GM23338 (cell line): Measurements from ENCODE around the gene TOX4. TPM values are rescaled to one million over a fixed set of nuclear protein-coding genes. Genes with fewer than 3 reads are reported as not detected.
A peak's percentile ranks its signal among the peaks of the same experiment; 100 is the strongest.

Experiments
- ATAC-seq: fragments of 200-7000 bp; cut with Tn5 transposase; 3 replicates; pipeline ENCODE4 v1.9.1; 2020
- DNase-seq: peaks from one replicate; pipeline ENCODE4 v3.0.0-alpha.2; 2015; ENCODE audit warnings: low spot score
- H2AFZ ChIP-seq: fragments of 200-600 bp; sonication (generic); 2 replicates; pipeline ENCODE4 v1.8.0; 2016; ENCODE audit warnings: antibody characterized with exemption, mild to moderate bottlenecking, moderate library complexity
- H3F3A ChIP-seq: fragments of 200-600 bp; sonication (generic); replicated peaks from 2 replicates; pipeline ENCODE4 v1.8.0; 2017; ENCODE audit warnings: antibody characterized with exemption, mixed run types, low read depth
- H3K27ac ChIP-seq: fragments of 200-600 bp; sonication (generic); 2 replicates; pipeline ENCODE4 v1.6.1; 2016; ENCODE audit warnings: low read depth
- H3K27me3 ChIP-seq: fragments of 200-600 bp; sonication (generic); 2 replicates; pipeline ENCODE4 v1.8.0; 2016; ENCODE audit warnings: mild to moderate bottlenecking, mixed run types, moderate library complexity; ENCODE audit not compliant: insufficient read depth
- H3K36me3 ChIP-seq: fragments of 200-600 bp; sonication (generic); 2 replicates; pipeline ENCODE4 v1.8.0; 2016; ENCODE audit warnings: mild to moderate bottlenecking; ENCODE audit not compliant: insufficient read depth
- H3K4me1 ChIP-seq: fragments of 200-600 bp; sonication (generic); 2 replicates; pipeline ENCODE4 v1.8.0; 2016; ENCODE audit warnings: mild to moderate bottlenecking, moderate library complexity; ENCODE audit not compliant: insufficient read depth
- H3K4me2 ChIP-seq: fragments of 200-600 bp; sonication (generic); 2 replicates; pipeline ENCODE4 v1.7.1; 2017; ENCODE audit warnings: mixed run types
- H3K4me3 ChIP-seq: fragments of 200-600 bp; sonication (generic); 2 replicates; pipeline ENCODE4 v1.6.1; 2016; ENCODE audit warnings: mixed run types
- H3K79me2 ChIP-seq: fragments of 200-600 bp; sonication (generic); replicated peaks from 2 replicates; pipeline ENCODE4 v1.8.0; 2017; ENCODE audit warnings: mild to moderate bottlenecking; ENCODE audit not compliant: insufficient read depth
- H3K9me2 ChIP-seq: fragments of 200-600 bp; sonication (generic); 2 replicates; pipeline ENCODE4 v1.8.0; 2017; ENCODE audit not compliant: insufficient read depth
- H4K20me1 ChIP-seq: fragments of 200-600 bp; sonication (generic); replicated peaks from 2 replicates; pipeline ENCODE4 v1.8.0; 2017; ENCODE audit warnings: mild to moderate bottlenecking; ENCODE audit not compliant: insufficient read depth
- H3K27ac Mint-ChIP-seq: 2 replicates; pipeline ENCODE4 v1.8.0; 2020; ENCODE audit warnings: inconsistent platforms, mild to moderate bottlenecking, moderate library complexity, mixed read lengths
- H3K27me3 Mint-ChIP-seq: 3 replicates; pipeline ENCODE4 v1.8.0; 2022; ENCODE audit warnings: low read depth, mild to moderate bottlenecking, moderate library complexity, mixed read lengths, inconsistent platforms; ENCODE audit not compliant: insufficient read depth, poor library complexity
- H3K36me3 Mint-ChIP-seq: 3 replicates; pipeline ENCODE4 v1.8.0; 2021; ENCODE audit warnings: low read depth, mild to moderate bottlenecking, inconsistent platforms, moderate library complexity, mixed read lengths
- H3K4me1 Mint-ChIP-seq: 3 replicates; pipeline ENCODE4 v1.8.0; 2020; ENCODE audit warnings: mild to moderate bottlenecking, inconsistent platforms, mixed read lengths
- H3K4me3 Mint-ChIP-seq: 3 replicates; pipeline ENCODE4 v1.8.0; 2021; ENCODE audit warnings: moderate library complexity, mild to moderate bottlenecking, inconsistent platforms, mixed read lengths
- H3K9me3 Mint-ChIP-seq: 3 replicates; pipeline ENCODE4 v1.8.0; 2020; ENCODE audit warnings: moderate library complexity, mild to moderate bottlenecking, inconsistent platforms, mixed read lengths
- CREB1 ChIP-seq: fragments of 250-450 bp; sonication (Bioruptor Pico); IDR thresholded peaks from 2 replicates; pipeline ENCODE4 v1.5.0; 2020; ENCODE audit warnings: low read depth, mild to moderate bottlenecking, moderate library complexity
- CTCF ChIP-seq, 2 experiments: fragments of 200-600 bp in 1 of 2; sonication (generic) in 1 of 2; conservative IDR thresholded peaks; 2 replicates each; pipeline versions ENCODE4 v1.5.1 to v1.6.1; 2016 to 2017; ENCODE audit warnings: antibody characterized with exemption in 2 of 2, low read depth in 2 of 2, mild to moderate bottlenecking in 2 of 2, moderate library complexity in 1 of 2
- ETS1 ChIP-seq: IDR thresholded peaks from 2 replicates; pipeline ENCODE4 v1.6.1; 2016; ENCODE audit warnings: antibody characterized with exemption
- EZH2 ChIP-seq: fragments of 200-600 bp; sonication (generic); IDR thresholded peaks from one replicate; pipeline ENCODE4 v1.8.0; 2017; ENCODE audit warnings: antibody characterized with exemption, mild to moderate bottlenecking, low read depth; ENCODE audit not compliant: unreplicated experiment
- EZH2phosphoT487 ChIP-seq: fragments of 200-600 bp; sonication (generic); IDR thresholded peaks from one replicate; pipeline ENCODE4 v1.8.1; 2018; ENCODE audit warnings: antibody characterized with exemption; ENCODE audit not compliant: unreplicated experiment
- JUNB ChIP-seq: IDR thresholded peaks from one replicate; pipeline ENCODE4 v1.6.1; 2016; ENCODE audit warnings: antibody characterized with exemption; ENCODE audit not compliant: unreplicated experiment
- NANOG ChIP-seq: IDR thresholded peaks from 2 replicates; pipeline ENCODE4 v1.6.1; 2016; ENCODE audit warnings: antibody characterized with exemption, borderline replicate concordance
- POLR2AphosphoS5 ChIP-seq: IDR thresholded peaks from 2 replicates; pipeline ENCODE4 v1.6.1; 2016; ENCODE audit warnings: antibody characterized with exemption, low read depth
- REST ChIP-seq: IDR thresholded peaks from one replicate; pipeline ENCODE4 v1.6.1; 2018; ENCODE audit warnings: antibody characterized with exemption; ENCODE audit not compliant: unreplicated experiment
- STAT1 ChIP-seq: IDR thresholded peaks from one replicate; pipeline ENCODE4 v1.6.1; 2016; ENCODE audit warnings: antibody characterized with exemption; ENCODE audit not compliant: unreplicated experiment
- ZNF114 ChIP-seq: fragments of 250-450 bp; sonication (Bioruptor Pico); IDR thresholded peaks from 2 replicates; pipeline ENCODE4 v1.5.0; 2020; ENCODE audit warnings: mild to moderate bottlenecking, moderate library complexity
- ZNF331 ChIP-seq: fragments of 250-450 bp; sonication (Bioruptor Pico); IDR thresholded peaks from 2 replicates; pipeline ENCODE4 v1.5.0; 2020; ENCODE audit warnings: low read depth, mild to moderate bottlenecking, moderate library complexity
- ZNF462 ChIP-seq: fragments of 250-450 bp; sonication (Bioruptor Pico); IDR thresholded peaks from 2 replicates; pipeline ENCODE4 v1.5.0; 2020; ENCODE audit warnings: mild to moderate bottlenecking, moderate library complexity
- polyA plus RNA-seq: library from polyadenylated mRNA; unstranded; fragments of >200 nt; fragmentation: Nextera tagmentation; extraction: Ambion mirVana; gene quantifications from 2 replicates; pipeline ENCODE4 v1.2.1, GENCODE V29; 2016
- total RNA-seq: library from RNA; depleted of rRNA; stranded (reverse); fragments of >200 nt; shearing (Covaris generic); gene quantifications from 2 replicates; pipeline ENCODE4 v1.2.3, GENCODE V29; 2014

TOX4 gene
- total and polyA plus RNA-seq, 2 experiments from 2014 or later, result 45.6 to 72.8 TPM

- no peak overlapping the region for H2AFZ ChIP-seq
- ATAC-seq (peak; percentile 5; the same call in 2 of the 3 replicates), DNase-seq (peak; percentile 44)
- H3K27ac ChIP-seq, result peak overlapping the region; percentile 84
- Mint-ChIP-seq H3K36me3 (peaks cover 14% of the 10 kb centered on the region), H3K9me3 (no peaks in the 10 kb centered on the region; the same call in 1 of the 3 replicates), H3K4me1 (peaks cover 47% of the 10 kb centered on the region), H3K27me3 (peaks cover 31% of the 10 kb centered on the region), H3K27ac (peak overlapping the region; percentile 90), H3K4me3 (peak overlapping the region; percentile 47)
- H3K27me3 ChIP-seq, result no peaks in the 10 kb centered on the region
- H3K9me2 ChIP-seq, result no peaks in the 10 kb centered on the region
- H3F3A ChIP-seq, result peaks cover 9% of the 10 kb centered on the region; the same call in 1 of the 2 replicates
- peak overlapping the region; percentile 10; the same call in 1 of the 2 replicates for H3K4me3 ChIP-seq
- H3K4me1 ChIP-seq, result peaks cover 45% of the 10 kb centered on the region
- H4K20me1 ChIP-seq, result no peaks in the 10 kb centered on the region
- TF ChIP-seq STAT1 (no peak), ZNF331 (no peak), EZH2phosphoT487 (no peak), NANOG (no peak), EZH2 (no peak), JUNB (no peak), ZNF462 (no peak), ZNF114 (CRISPR knock-in tag) (no peak), CREB1 (CRISPR knock-in tag) (no peak), POLR2AphosphoS5 (no peak), CTCF (conservative IDR thresholded peaks at IDR 0.05; ENCODE audit: low read depth in 2 of 2) (no peak), REST (no peak), ETS1 (no peak)
- H3K79me2 ChIP-seq, result peaks cover 44% of the 10 kb centered on the region
- no peaks in the 10 kb centered on the region for H3K36me3 ChIP-seq
- peak overlapping the region; percentile 50 for H3K4me2 ChIP-seq
These were observed 62.4 kb downstream of the TOX4 start for GRCh38 chr14:21539189-21539940.
